ENCODE measurements around the gene ZNF764.

DNA sequence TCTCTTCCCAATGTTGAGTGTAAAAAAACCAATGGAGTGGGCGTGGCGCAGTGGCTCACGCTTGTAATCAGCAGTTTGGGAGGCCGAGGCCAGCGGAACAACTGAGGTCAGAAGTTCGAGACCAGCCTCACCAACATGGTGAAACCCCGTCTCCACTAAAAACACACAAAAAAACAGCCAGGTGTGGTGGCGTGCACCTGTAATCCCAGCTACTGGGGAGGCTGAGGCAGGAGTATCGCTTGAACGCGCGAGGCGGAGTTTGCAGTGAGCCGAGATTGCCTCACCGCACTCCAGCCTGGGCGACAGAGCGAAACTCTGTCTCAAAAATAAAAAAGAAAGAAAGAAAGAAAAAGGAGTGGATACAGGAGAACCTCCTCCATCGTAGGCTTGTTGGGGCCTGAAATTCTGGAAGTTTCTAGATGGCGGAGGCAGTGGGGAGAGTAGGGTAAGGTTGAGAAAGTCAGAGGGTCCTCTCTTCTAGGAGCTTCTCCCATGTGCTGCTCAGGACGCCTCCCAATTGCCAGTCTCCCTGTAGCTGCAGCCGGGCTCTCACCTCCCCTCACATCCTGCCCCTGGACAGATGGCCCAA, 709 bp upstream of the ZNF764 start:
- no peak for TF ChIP-seq POLR2AphosphoS5 (IDR thresholded peaks at IDR 0.05)
- TF ChIP-seq, protein P1, sequence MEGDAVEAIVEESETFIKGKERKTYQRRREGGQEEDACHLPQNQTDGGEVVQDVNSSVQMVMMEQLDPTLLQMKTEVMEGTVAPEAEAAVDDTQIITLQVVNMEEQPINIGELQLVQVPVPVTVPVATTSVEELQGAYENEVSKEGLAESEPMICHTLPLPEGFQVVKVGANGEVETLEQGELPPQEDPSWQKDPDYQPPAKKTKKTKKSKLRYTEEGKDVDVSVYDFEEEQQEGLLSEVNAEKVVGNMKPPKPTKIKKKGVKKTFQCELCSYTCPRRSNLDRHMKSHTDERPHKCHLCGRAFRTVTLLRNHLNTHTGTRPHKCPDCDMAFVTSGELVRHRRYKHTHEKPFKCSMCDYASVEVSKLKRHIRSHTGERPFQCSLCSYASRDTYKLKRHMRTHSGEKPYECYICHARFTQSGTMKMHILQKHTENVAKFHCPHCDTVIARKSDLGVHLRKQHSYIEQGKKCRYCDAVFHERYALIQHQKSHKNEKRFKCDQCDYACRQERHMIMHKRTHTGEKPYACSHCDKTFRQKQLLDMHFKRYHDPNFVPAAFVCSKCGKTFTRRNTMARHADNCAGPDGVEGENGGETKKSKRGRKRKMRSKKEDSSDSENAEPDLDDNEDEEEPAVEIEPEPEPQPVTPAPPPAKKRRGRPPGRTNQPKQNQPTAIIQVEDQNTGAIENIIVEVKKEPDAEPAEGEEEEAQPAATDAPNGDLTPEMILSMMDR (IDR thresholded peaks at IDR 0.05), result no peak
- no peak for TF ChIP-seq POLR2A (IDR thresholded peaks at IDR 0.05; ENCODE audit: low read depth)
- TF ChIP-seq EP300 (IDR thresholded peaks at IDR 0.05), result no peak

Measured in esophagus muscularis mucosa (tissue), 4 donors.